ENCODE results near the gene CLDN34. TPM values are rescaled to one million over a fixed set of nuclear protein-coding genes. Genes with fewer than 3 reads are reported as not detected.

The CLDN34 gene
- total and polyA plus RNA-seq, 12 donors = not detected

- Histone ChIP-seq H3K27me3 (peaks cover 0 to 20% (median 0%) of the 10 kb centered on the region in 7 donors), H3K4me3 (no peak overlapping the region), H3K9me3 (no peaks in the 10 kb centered on the region), H3K36me3 (no peaks in the 10 kb centered on the region), H3K27ac (peak overlapping the region in 4 of 10 donors; percentile 9 to 53 (median 26)), H3K4me1 (peaks cover 0 to 29% (median 10%) of the 10 kb centered on the region in 9 donors)
- WGBS, 2 donors = 45 to 53% methylated on average over 3 of the region's 3 CpGs
- ATAC-seq (peak in 6 of 8 donors; percentile 16 to 62 (median 42)), DNase-seq (no peak)
- TF ChIP-seq CTCF (IDR thresholded peaks at IDR 0.05) = no peak
- intact Hi-C loops (cut with DNase I) = loop anchor here in 1 of 10 donors (5.0 kb wide), 1 partner anchor 105 kb away; no protein-coding TSS in a partner anchor
Measured at GRCh38 chrX:10007621-10008020, 40.5 kb downstream of the CLDN34 start.

- Histone ChIP-seq H3K27ac (no peak overlapping the region), H3K27me3 (peaks cover 0 to 29% (median 0%) of the 10 kb centered on the region in 7 donors), H3K4me1 (peaks cover 0 to 30% (median 10%) of the 10 kb centered on the region in 9 donors), H3K9me3 (no peaks in the 10 kb centered on the region), H3K4me3 (no peak overlapping the region), H3K36me3 (no peaks in the 10 kb centered on the region)
- intact Hi-C loops (cut with DNase I) = loop anchor here in 1 of 10 donors (5.0 kb wide), 1 partner anchor 104 kb away; no protein-coding TSS in a partner anchor
- no peak for DNase-seq
- TF ChIP-seq CTCF (IDR thresholded peaks at IDR 0.05) = no peak
- 98 to 100% methylated on average over 2 of the region's 2 CpGs for WGBS, 2 donors
- ATAC-seq = no peak
Measured at GRCh38 chrX:10008483-10009056, 41.4 kb downstream of the CLDN34 start.

- TF ChIP-seq CTCF (IDR thresholded peaks at IDR 0.05) = no peak
- Histone ChIP-seq H3K27me3 (peaks cover 0 to 41% (median 0%) of the 10 kb centered on the region in 7 donors), H3K4me3 (no peak overlapping the region), H3K9me3 (no peaks in the 10 kb centered on the region), H3K36me3 (no peaks in the 10 kb centered on the region), H3K27ac (peak overlapping the region in 4 of 10 donors; percentile 7 to 73 (median 64)), H3K4me1 (peaks cover 0 to 37% (median 10%) of the 10 kb centered on the region in 9 donors)
- WGBS, 2 donors = 18 to 39% methylated on average over 1 of the region's 1 CpG
- intact Hi-C loops (cut with DNase I) = loop anchor here in 4 of 10 donors (5.0 kb wide), 3 partner anchors 38 to 108 kb away; no protein-coding TSS in a partner anchor
- no peak for ATAC-seq
- no peak for DNase-seq
Measured at GRCh38 chrX:10009741-10010140, 42.6 kb downstream of the CLDN34 start.

GRCh38 chrX:10010686-10011085, 43.5 kb downstream of the CLDN34 start:
- no peak for TF ChIP-seq CTCF (IDR thresholded peaks at IDR 0.05)
- DNase-seq (no peak), ATAC-seq (no peak)
- Histone ChIP-seq H3K4me1 (peaks cover 0 to 37% (median 10%) of the 10 kb centered on the region in 9 donors), H3K27me3 (peaks cover 0 to 43% (median 0%) of the 10 kb centered on the region in 7 donors), H3K36me3 (no peaks in the 10 kb centered on the region), H3K9me3 (no peaks in the 10 kb centered on the region), H3K27ac (peak overlapping the region in 8 of 10 donors; percentile 16 to 73 (median 57)), H3K4me3 (no peak overlapping the region)
- intact Hi-C loops (cut with DNase I) = loop anchor here in 3 of 10 donors (5.0 kb wide), 2 partner anchors 37 to 107 kb away; no protein-coding TSS in a partner anchor
- WGBS, 2 donors = 58 to 64% methylated on average over 5 of the region's 5 CpGs

All from heart right ventricle (tissue), 16 donors.